Type B pancreatic cell (in vitro differentiated cells): ENCODE results near the gene PCDH19. TPM values are rescaled to one million over a fixed set of nuclear protein-coding genes. Genes with fewer than 3 reads are reported as not detected.

ENCODE experiments used
- DNase-seq: peaks from one replicate; pipeline ENCODE4 v3.0.0; 2021; ENCODE audit warnings: mixed read lengths; ENCODE audit not compliant: unreplicated experiment; ENCODE audit errors: extremely low spot score
- H3K27ac Mint-ChIP-seq: 2 replicates; pipeline ENCODE4 v1.8.0; 2021; ENCODE audit warnings: mild to moderate bottlenecking, mixed read lengths
- H3K27me3 Mint-ChIP-seq: 2 replicates; pipeline ENCODE4 v1.8.0; 2021; ENCODE audit warnings: mixed read lengths
- H3K36me3 Mint-ChIP-seq: 2 replicates; pipeline ENCODE4 v1.8.0; 2021; ENCODE audit warnings: mixed read lengths
- H3K4me1 Mint-ChIP-seq: one replicate; pipeline ENCODE4 v1.8.0; 2021; ENCODE audit warnings: mixed read lengths; ENCODE audit not compliant: unreplicated experiment
- H3K4me3 Mint-ChIP-seq: 2 replicates; pipeline ENCODE4 v1.8.0; 2021; ENCODE audit warnings: mild to moderate bottlenecking, mixed read lengths
- H3K9me3 Mint-ChIP-seq: 2 replicates; pipeline ENCODE4 v1.8.0; 2021; ENCODE audit warnings: mixed read lengths
- total RNA-seq: library from RNA; stranded (reverse); gene quantifications from 2 replicates; pipeline ENCODE4 v1.2.1, GENCODE V29; 2021; ENCODE audit warnings: low replicate concordance
- TF ChIP-seq, protein P1 (sequence below): fragments of 200-600 bp; sonication (generic); conservative IDR thresholded peaks from 2 replicates; pipeline ENCODE4 v1.5.0; 2021; ENCODE audit warnings: antibody characterized with exemption, mild to moderate bottlenecking

The PCDH19 gene
- total RNA-seq, 1 donor from 2014 or later, result 61.6 TPM

DNA sequence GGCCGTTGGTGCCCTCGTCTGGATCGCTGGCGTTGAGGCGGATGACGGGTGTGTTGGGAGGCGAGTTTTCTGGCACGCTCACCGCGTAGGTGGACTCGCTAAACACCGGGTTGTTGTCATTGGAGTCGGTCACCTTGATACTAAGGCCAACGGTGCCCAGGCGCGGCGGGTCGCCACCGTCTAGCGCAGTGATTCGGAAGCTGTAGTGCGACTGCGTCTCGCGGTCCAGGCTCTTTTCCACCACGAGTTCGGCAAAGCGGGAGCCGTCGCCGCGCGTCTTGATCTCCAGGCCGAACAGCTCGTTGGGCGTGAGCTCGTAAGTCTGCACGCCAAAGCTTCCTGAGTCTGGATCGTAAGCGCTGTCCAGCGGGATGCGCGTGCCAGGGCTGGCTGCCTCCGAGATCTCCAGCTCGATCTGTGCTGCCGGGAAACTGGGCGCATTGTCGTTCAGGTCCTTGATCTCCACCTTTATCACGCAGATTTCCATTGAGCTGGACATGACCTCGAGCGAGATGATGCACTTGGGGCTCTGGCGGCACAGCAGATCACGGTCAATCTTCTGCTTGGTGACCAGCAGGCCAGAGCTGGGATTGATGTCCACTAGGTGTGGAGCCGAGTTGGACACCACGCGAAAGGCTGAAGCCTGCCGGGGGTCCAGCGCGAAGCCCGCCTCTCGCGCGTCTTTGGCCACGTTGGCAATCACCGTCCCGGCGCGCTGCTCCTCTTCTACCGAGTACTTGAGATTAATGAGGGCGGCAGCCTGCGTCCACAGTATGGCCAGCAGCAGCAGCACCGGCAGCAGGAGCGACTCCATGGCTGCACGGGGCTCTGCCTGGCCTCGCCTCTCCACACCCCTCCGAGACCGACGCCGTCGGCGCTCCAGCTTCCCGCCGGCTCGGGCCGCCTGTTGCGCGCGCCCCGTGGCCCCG lies 2.0 kb downstream of the PCDH19 start:
- Mint-ChIP-seq H3K36me3 (peaks cover 21% of the 10 kb centered on the region), H3K4me1 (peaks cover 34% of the 10 kb centered on the region), H3K4me3 (peak overlapping the region; percentile 84), H3K27me3 (peaks cover 75% of the 10 kb centered on the region), H3K9me3 (no peaks in the 10 kb centered on the region), H3K27ac (no peak overlapping the region)
- DNase-seq, result no peak
- TF ChIP-seq, protein P1, sequence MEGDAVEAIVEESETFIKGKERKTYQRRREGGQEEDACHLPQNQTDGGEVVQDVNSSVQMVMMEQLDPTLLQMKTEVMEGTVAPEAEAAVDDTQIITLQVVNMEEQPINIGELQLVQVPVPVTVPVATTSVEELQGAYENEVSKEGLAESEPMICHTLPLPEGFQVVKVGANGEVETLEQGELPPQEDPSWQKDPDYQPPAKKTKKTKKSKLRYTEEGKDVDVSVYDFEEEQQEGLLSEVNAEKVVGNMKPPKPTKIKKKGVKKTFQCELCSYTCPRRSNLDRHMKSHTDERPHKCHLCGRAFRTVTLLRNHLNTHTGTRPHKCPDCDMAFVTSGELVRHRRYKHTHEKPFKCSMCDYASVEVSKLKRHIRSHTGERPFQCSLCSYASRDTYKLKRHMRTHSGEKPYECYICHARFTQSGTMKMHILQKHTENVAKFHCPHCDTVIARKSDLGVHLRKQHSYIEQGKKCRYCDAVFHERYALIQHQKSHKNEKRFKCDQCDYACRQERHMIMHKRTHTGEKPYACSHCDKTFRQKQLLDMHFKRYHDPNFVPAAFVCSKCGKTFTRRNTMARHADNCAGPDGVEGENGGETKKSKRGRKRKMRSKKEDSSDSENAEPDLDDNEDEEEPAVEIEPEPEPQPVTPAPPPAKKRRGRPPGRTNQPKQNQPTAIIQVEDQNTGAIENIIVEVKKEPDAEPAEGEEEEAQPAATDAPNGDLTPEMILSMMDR, result no peak

DNA sequence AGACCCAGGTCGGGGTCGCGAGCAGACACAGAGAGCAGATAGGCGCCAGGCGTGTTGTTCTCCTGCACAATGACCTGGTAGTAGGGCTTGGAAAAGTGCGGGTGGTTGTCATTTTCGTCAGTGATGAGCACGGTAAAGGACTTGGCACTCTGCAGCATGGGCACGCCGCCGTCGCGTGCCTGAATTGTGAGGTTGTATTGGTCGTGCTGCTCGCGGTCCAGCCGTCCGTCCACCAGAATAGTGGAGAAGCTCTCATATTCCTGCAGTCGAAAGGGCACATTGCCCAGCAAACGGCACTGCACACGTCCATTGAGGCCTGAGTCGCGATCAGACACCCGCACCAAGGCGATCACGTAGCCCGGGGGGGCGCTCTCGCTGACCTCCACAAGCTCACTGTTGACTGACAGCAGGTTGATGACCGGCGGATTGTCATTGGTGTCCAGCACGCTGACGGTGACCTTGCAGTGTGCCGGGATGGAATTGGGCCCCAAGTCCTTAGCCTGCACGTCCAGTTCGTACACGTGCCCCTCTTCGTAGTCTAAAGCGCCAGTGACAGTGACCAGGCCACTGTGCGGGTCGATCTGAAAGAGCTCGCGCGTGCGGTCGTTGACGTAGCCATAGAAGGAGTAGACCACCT lies 2.8 kb downstream of the PCDH19 start:
- no peak for DNase-seq
- TF ChIP-seq, protein P1, result no peak
- Mint-ChIP-seq H3K9me3 (no peaks in the 10 kb centered on the region), H3K36me3 (peaks cover 21% of the 10 kb centered on the region), H3K27me3 (peaks cover 73% of the 10 kb centered on the region), H3K4me3 (peak overlapping the region; percentile 84), H3K27ac (no peak overlapping the region), H3K4me1 (peaks cover 26% of the 10 kb centered on the region)

DNA sequence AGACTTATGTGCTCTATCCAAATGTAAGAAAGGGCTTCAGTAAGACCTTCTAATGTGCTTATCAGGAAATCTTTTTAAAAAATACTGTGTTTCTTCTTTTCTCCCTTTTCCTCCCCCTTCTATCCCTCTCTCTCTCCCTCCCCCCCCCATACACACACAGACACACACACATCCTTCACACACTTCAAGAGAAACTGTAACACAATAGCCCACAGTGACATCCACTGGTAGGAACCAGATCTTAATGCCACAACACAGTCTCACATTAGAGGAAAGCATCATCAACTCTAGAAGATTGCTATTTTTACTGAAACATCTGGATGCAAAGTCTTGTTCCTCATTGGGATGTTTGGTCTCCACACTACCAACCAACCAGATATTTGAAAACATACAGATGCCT lies 4.6 kb downstream of the PCDH19 start:
- peaks cover 17% of the 10 kb centered on the region for H3K4me1 Mint-ChIP-seq
- H3K36me3 Mint-ChIP-seq, result peaks cover 26% of the 10 kb centered on the region
- H3K9me3 Mint-ChIP-seq, result no peaks in the 10 kb centered on the region
- TF ChIP-seq, protein P1, result no peak
- H3K4me3 Mint-ChIP-seq, result peak overlapping the region; percentile 84
- H3K27ac Mint-ChIP-seq, result no peak overlapping the region
- no peak for DNase-seq
- peaks cover 58% of the 10 kb centered on the region for H3K27me3 Mint-ChIP-seq

DNA sequence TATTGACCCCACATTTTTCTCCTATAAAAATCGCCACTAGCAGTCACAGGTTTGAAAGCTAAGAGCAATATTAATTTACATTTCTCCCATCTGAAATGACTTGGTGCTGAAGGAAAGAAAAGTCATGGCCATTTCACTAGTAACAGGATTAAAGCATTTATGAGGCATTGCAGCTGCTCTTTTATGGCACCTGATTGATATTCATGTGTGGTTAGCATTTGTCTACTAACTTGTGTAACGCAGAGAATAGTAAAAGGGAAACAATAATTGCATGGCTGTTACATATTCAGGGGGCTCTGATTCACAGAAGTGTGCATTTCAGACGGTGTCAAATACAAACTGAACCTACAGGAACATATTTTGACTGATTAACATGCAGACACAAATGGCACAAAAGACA lies 5.2 kb downstream of the PCDH19 start:
- DNase-seq, result no peak
- Mint-ChIP-seq H3K27me3 (peaks cover 56% of the 10 kb centered on the region), H3K36me3 (peaks cover 26% of the 10 kb centered on the region), H3K4me1 (peaks cover 17% of the 10 kb centered on the region), H3K27ac (no peak overlapping the region), H3K9me3 (no peaks in the 10 kb centered on the region), H3K4me3 (peak overlapping the region; percentile 84)
- TF ChIP-seq, protein P1, result no peak

DNA sequence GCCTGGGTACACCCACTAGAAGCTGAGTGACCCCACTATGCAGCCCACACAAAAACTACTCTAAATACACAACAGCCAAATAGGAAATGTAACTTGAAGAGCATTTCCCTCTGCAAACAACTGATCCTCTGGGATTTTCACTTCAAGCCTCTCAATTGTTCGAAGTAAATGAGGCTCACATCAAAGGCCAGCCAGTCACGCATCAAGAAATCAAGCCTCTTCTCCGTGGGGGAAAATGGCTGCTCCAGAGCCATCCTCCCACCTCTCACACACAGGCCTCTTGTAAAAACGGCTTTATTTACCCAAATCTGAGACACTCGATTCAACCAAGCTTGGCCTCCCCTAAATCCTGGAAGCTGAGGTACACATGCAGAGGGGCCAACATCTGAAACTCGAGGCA lies 14.3 kb downstream of the PCDH19 start:
- Mint-ChIP-seq H3K36me3 (peaks cover 19% of the 10 kb centered on the region), H3K4me3 (no peak overlapping the region), H3K27ac (no peak overlapping the region), H3K4me1 (no peaks in the 10 kb centered on the region), H3K9me3 (no peaks in the 10 kb centered on the region), H3K27me3 (no peaks in the 10 kb centered on the region)
- DNase-seq, result no peak
- TF ChIP-seq, protein P1, result no peak
